AG09309 (cell line): ENCODE data around the gene STK32B.

ENCODE experiments used
- DNase-seq: peaks from one replicate; pipeline ENCODE4 v3.0.0-alpha.2; 2010; ENCODE audit warnings: low read depth
- H3K4me3 ChIP-seq: 2 replicates; pipeline ENCODE4 v1.5.1; 2011; ENCODE audit warnings: mild to moderate bottlenecking, low read depth, low read length, moderate library complexity; ENCODE audit not compliant: control insufficient read depth
- TF ChIP-seq, protein P1 (sequence below): IDR thresholded peaks from 2 replicates; pipeline ENCODE4 v1.5.1; 2011; ENCODE audit warnings: mild to moderate bottlenecking, low read depth, low read length, inconsistent platforms; ENCODE audit not compliant: insufficient read depth, control insufficient read depth; ENCODE audit errors: missing control alignments

The STK32B gene

GRCh38 chr4:5043579-5043978 is 7.7 kb upstream of the STK32B start:
- no peak overlapping the region for H3K4me3 ChIP-seq
- TF ChIP-seq, protein P1, sequence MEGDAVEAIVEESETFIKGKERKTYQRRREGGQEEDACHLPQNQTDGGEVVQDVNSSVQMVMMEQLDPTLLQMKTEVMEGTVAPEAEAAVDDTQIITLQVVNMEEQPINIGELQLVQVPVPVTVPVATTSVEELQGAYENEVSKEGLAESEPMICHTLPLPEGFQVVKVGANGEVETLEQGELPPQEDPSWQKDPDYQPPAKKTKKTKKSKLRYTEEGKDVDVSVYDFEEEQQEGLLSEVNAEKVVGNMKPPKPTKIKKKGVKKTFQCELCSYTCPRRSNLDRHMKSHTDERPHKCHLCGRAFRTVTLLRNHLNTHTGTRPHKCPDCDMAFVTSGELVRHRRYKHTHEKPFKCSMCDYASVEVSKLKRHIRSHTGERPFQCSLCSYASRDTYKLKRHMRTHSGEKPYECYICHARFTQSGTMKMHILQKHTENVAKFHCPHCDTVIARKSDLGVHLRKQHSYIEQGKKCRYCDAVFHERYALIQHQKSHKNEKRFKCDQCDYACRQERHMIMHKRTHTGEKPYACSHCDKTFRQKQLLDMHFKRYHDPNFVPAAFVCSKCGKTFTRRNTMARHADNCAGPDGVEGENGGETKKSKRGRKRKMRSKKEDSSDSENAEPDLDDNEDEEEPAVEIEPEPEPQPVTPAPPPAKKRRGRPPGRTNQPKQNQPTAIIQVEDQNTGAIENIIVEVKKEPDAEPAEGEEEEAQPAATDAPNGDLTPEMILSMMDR, result no peak
- no peak for DNase-seq

DNA sequence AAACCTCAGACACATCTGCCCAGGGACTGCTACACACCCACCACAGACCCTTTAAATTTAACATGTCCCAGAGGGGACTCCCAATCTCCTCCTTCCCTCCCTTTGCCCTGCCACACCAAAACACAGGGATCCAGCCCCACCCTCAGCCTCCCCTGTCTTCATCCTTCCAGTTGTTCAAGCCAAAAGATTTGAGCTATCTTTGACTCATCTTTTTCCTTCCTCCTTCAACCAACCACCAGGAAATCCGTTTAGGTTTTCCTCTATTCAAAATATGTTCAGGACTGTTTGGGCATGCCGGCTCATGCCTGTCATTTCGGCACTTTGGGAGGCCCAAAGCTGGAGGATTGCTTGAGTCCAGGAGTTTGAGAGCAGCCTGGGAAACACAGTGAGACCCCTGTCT is 6.9 kb upstream of the STK32B start:
- TF ChIP-seq, protein P1, result no peak
- no peak overlapping the region for H3K4me3 ChIP-seq
- DNase-seq, result no peak

DNA sequence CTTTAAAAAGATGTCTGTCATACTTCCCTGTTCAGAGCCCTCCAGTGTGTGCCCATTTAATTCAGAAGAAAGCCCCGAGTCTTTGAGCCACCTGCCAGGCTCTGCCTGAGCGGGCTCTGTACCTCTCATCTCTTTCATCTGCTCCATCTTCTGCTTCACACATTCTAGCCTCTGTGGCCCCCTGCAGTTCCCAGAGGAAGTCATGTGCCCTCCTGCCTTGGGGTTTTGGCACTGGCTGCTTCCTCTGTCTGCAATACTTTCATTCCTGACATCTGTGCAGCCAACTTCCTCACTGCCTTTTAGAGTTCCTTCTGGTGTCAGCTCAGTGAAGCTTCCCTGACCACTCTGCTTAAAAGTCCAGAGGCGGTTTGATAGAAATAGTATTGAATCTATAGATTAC is 6.2 kb upstream of the STK32B start:
- TF ChIP-seq, protein P1, result no peak
- H3K4me3 ChIP-seq, result no peak overlapping the region
- DNase-seq, result no peak

DNA sequence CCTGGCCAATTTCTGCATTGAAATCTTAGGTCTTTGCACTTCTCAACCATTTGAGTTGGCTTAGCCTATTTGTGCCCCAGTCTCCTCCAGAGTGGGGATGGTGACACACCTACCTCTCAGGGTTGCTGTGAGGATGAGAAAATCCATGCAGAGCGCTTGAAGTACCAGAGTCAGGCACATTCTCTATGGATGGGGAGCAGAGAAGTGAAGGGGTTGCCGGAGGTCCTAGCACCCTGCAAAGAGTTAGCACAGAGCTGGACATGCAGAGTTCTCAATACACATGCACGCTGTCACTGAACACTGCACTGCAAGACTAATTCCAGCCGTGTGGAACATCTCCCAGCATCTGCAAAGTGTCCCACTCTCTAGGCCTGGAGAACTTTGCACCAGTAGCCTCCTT is 2.6 kb upstream of the STK32B start:
- no peak for DNase-seq
- TF ChIP-seq, protein P1, result no peak
- no peak overlapping the region for H3K4me3 ChIP-seq

DNA sequence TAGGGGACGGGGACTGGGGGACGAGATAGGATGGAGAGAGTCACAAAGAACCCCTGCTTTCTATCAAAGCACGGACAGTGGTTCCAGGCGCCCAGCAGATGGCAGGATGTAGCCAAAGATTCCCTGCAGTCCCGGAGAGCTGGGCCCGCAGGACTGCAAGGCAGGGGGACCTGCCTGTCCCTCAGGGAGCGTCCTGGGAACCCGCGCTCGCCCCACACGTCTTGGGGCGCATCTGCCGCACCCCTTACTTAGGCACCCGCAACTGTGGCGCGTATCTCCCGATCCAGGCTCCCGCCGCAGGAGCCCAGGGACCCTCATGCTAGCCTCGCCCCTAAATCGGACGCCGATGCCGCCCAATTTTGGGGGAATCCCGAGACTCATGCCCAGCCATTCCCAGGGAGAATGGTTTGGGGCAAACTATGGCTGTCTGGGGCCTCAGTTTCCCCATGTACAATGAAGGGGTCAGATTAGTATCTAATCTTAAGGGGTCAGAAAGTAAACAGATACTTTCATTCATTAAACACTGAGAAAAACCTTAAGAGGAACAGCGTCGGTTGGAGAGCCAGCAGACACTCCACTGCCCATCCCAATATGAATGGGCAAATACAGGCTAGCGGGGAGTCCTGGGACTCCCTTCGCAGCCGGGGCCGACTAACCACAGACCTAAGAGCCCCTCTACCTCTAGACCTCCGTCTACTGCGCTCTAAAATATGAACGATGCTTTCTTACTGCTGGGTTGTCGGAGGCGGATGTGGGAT is 581 bp upstream of the STK32B start:
- TF ChIP-seq, protein P1, result peak; percentile 88
- DNase-seq, result peak; percentile 41
- peak overlapping the region; percentile 56 for H3K4me3 ChIP-seq

DNA sequence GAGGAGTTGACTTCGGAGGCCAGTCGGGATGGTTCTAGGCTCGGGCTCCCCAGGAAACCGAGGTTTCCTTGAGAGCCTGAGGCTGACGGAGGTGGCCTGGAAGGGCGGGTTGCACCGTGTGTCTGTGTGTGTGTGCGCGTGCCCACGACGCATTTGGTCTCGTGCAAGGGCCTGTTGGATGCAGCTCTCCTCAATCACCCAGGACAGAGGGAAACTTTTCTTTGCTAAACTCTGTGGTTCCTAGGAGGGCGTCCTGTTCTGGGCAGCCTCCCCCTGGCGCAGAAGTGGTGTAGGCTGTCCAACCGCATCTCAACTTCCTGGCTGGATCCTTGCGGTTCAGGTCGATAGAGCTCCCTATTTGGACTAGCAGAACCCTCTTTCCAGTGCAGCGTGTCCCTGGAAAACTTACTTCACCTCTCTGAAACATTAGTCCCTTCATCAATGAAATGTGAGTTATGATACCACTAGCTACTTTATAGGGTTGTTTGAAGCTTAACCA is 973 bp downstream of the STK32B start:
- peak overlapping the region; percentile 56 for H3K4me3 ChIP-seq
- TF ChIP-seq, protein P1, result no peak
- DNase-seq, result no peak
